GM12873 (cell line): ENCODE measurements around the gene TRPC4.

ENCODE experiments used
- TF ChIP-seq, protein P1 (sequence below): IDR thresholded peaks from 2 replicates; pipeline ENCODE4 v1.5.1; 2012; ENCODE audit warnings: low read depth, mild to moderate bottlenecking, moderate library complexity, low read length, control low read depth; ENCODE audit not compliant: insufficient read depth; ENCODE audit errors: missing control alignments

Gene TRPC4

DNA sequence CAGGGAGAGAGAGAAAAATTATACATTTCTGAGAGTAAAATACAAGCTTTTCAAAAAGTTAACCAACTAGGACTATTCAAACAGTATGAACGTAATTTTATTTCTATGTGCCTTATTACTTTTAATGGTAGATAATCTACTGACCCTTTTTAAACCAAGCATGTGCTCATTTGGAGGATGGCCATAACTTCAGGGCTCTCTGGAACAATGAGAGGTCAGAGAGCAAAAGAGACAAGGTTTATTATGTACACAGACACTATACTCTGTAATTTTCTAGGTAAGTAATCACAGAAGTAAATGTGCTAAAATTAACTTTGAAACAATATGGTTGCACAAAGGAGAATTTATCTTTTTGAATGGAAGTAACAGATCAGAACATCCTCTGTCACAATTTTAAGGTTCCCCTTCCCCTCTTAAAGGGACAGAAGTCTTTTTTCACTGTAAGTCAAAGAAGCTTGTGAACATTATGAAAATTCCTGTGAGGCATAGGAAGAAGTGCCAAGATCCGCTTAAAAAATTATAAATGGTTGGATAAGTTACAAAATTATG, 272.0 kb downstream of the TRPC4 start:
- TF ChIP-seq, protein P1, sequence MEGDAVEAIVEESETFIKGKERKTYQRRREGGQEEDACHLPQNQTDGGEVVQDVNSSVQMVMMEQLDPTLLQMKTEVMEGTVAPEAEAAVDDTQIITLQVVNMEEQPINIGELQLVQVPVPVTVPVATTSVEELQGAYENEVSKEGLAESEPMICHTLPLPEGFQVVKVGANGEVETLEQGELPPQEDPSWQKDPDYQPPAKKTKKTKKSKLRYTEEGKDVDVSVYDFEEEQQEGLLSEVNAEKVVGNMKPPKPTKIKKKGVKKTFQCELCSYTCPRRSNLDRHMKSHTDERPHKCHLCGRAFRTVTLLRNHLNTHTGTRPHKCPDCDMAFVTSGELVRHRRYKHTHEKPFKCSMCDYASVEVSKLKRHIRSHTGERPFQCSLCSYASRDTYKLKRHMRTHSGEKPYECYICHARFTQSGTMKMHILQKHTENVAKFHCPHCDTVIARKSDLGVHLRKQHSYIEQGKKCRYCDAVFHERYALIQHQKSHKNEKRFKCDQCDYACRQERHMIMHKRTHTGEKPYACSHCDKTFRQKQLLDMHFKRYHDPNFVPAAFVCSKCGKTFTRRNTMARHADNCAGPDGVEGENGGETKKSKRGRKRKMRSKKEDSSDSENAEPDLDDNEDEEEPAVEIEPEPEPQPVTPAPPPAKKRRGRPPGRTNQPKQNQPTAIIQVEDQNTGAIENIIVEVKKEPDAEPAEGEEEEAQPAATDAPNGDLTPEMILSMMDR: no peak

DNA sequence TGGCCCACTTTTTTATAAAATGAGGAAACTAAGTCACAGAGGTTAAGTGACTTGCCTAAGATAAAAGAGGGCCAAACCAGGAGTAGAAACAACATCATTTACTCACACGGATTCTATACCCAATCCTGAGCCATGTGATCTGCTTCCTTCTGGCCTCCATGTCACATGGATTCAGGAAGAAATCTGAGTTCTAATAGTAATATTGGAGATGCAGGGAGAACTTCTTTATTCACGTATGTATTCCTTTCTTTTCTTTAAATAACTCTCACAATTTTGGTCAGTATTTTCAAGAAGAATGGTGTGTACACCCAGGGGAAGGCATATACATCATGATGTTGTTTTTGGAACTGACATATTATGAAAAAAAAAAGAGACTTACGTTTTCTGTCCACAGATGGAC, 272.8 kb downstream of the TRPC4 start:
- TF ChIP-seq, protein P1: no peak

DNA sequence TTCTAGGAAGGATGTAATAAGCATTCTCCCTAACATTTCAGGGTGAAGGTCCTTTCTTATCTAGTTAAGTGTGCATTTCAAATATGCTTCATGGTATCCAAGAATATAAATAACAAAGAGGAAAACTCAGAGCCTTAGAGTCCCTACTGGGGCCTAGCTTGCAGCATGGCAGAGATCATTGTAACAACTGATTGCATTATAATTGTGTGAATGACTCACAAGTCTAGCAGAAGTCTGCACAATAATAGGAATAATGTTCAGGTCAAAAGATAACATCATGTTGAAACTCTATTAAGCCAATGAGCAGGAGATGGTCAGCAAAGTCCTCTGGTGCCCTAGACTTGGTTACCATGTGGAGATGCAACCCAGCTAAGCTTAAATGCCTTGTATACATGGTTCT, 274.4 kb downstream of the TRPC4 start:
- TF ChIP-seq, protein P1: no peak

DNA sequence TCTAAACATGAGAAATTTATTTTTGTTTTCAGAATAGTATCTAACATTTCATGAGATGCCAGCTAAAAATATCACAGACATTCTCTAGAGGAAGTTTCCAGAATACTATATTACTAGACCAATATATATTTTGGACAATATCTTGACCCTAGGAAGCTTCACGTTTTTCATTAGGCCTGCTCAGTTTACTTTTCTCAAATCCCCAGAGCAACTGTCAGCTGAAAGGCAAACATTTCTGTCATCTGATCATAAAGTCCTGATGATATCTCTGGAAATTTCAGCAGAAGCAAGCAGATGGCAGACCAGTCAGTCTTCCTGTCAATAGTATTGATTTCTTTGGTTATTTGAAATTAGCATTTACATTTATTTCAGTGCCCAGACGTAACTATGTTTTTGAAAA, 275.0 kb downstream of the TRPC4 start:
- TF ChIP-seq, protein P1: no peak

DNA sequence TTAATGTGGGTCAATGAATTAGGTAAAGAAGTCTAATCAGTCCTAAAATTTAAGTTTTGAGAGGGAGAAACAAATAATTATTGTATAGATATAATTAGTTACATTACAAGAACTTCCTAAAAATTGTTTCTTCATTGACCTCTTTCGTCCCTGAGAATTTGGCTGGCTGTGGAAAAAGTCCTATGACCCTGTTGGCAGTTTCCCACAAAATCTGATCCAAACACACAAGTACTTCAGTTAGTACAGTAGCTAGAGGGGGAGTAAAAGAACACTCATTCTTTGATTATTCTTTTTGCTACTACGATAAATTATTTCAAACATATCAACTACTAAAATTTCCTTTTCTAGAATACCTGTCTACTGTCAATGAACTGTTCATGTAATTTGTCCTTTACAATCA, 282.3 kb downstream of the TRPC4 start:
- TF ChIP-seq, protein P1: no peak
